Left cardiac atrium (tissue), 4 donors: Measurements from ENCODE around the gene PCSK4. TPM values are rescaled to one million over a fixed set of nuclear protein-coding genes. Genes with fewer than 3 reads are reported as not detected.

Experiments
- ATAC-seq, 2 donors: fragments of 200-7000 bp; cut with Tn5 transposase; one replicate each; pipeline ENCODE4 v1.9.1; 2020; ENCODE audit warnings: mild to moderate bottlenecking in 2 of 2, moderate library complexity in 2 of 2
- DNase-seq: peaks from one replicate; pipeline ENCODE4 v3.0.0-alpha.2; 2020
- intact Hi-C, 2 donors: fragments of 100-400 bp; cut with DNase I; formaldehyde crosslinking; loops; one replicate each; pipeline versions ENCODE4 v1.14.1 to v1.15.1; 2022 to 2023
- total RNA-seq, 2 donors: library from RNA; stranded (reverse); fragmentation: NEBNext Ultra II Directional; extraction: Animal tissue kit (Norgen Biotek cat#: 25700); gene quantifications; one replicate each; pipeline ENCODE4 v1.2.1, GENCODE V29; 2021
- donor health status: DM: no; HTN: yes; CAD: no.
- donor health status: DM: no; HTN: yes; CAD: no; lungs with severe emphysema.
- donor health status: DM: yes; HTN: yes; CAD: no.
- donor health status: Dilated cardiomyopathy.

The PCSK4 gene
- total RNA-seq, 2 donors from 2014 or later, result 0.89 to 1.6 TPM

- DNase-seq, result no peak
- intact Hi-C loops, result no loop called here
- ATAC-seq, result no peak
Measured at GRCh38 chr19:1475751-1476437, 14.3 kb downstream of the PCSK4 start.

- ATAC-seq, result no peak
- DNase-seq, result no peak
- intact Hi-C loops, result no loop called here
Measured at GRCh38 chr19:1474765-1475351, 15.3 kb downstream of the PCSK4 start.

GRCh38 chr19:1474011-1474764 lies 16.0 kb downstream of the PCSK4 start:
- ATAC-seq (no peak), DNase-seq (no peak)
- intact Hi-C loops, result no loop called here

- intact Hi-C loops, result no loop called here
- no peak for ATAC-seq
- DNase-seq, result no peak
Measured at GRCh38 chr19:1473085-1473851, 16.9 kb downstream of the PCSK4 start.

DNA sequence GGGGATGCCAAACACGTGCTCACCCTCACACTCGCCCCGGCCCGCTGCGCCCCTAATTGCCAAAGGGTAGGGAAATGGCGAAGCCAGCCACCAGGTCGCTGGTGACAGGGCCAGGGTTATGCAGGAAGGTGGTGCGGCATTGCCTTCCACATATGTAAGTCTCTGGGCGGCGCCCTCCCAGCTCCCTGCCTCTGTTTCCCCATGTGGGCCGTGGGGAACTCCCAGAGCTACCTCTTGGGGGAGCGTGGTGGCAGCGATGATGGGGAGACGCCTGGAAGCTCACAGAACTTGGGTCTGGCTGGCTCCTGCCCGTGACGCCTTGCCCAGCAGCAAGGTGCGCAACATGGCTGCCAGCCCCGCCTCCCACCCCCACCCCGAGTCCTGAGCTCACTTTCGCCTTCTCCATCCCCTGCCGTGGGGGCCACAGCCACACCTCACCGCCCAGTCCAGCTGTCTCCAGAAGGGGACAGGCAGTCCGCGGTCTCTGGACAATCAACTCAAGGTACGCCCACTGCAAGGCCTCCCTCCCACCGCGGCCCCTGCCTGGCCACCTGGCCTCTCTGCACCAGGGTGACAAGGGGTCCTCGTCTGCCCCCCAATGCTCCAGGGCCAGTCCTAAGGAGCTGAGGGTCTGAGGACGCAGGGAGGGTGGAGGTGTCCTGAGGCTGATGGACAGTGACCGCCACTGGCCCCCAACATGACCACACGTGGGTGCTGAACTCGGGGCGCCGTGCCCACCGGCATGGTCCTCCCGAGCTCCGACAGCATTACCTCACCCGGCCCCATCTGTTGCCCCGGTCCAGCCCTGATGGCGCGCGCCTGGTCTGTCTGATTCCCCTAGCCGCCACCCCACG lies 17.7 kb downstream of the PCSK4 start:
- ATAC-seq (no peak), DNase-seq (no peak)
- intact Hi-C loops, result no loop called here

DNA sequence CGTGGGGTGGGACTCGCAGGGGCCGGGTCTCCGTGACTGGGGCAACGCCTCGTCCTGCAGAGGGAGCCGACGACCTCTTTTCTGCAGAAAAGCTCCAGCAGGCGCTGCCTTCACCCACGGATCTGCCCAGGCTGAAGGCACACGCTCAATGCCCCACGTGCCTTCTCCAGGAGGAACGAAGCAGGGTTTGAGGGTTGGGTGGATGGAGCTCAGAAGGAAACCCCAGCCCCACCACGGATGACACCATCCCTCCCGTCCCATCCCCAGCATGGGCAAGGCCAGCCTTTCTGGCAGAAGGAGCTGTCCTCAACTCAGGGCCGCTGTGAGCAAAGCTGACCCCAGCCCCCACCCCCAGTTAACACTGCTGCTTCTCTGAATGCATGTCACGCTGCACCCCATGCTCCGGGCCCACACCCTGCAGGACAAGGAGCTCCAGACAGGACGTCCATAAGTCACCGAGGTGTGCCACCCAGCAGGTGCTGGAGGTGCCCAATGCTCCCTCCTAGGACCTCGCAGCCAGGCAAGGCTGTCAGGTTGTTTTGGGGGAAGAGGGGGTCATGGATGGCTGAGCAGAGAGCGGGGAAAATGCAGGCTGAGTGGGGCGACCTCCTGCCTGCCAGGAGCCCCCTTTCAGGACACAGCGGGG lies 18.5 kb downstream of the PCSK4 start:
- ATAC-seq (no peak), DNase-seq (no peak)
- intact Hi-C loops, result no loop called here

GRCh38 chr19:1471010-1471514 lies 19.1 kb downstream of the PCSK4 start:
- intact Hi-C loops, result no loop called here
- no peak for DNase-seq
- peak in 1 of 2 donors; percentile 8 for ATAC-seq

- intact Hi-C loops, result no loop called here
- peak; percentile 70 for DNase-seq
- ATAC-seq, result peak; percentile 35 to 51
Measured at GRCh38 chr19:1470305-1471009, 19.7 kb downstream of the PCSK4 start.

DNA sequence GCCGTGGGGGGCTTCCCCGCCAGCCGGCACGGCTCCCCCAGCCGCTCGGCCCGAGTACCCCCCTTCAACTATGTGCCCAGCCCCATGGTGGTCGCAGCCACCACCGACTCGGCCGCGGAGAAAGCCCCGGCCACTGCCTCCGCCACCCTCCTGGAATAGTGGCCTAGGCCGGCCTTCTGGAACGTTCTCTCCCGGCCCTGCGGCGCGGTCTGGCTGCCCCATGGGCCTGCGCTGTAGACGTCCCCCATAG lies 20.2 kb downstream of the PCSK4 start:
- intact Hi-C loops, result no loop called here
- no peak for DNase-seq
- peak in 1 of 2 donors; percentile 5 for ATAC-seq

- ATAC-seq, result peak in 1 of 2 donors; percentile 2
- intact Hi-C loops, result no loop called here
Measured at GRCh38 chr19:1469255-1470054, 20.7 kb downstream of the PCSK4 start.

DNA sequence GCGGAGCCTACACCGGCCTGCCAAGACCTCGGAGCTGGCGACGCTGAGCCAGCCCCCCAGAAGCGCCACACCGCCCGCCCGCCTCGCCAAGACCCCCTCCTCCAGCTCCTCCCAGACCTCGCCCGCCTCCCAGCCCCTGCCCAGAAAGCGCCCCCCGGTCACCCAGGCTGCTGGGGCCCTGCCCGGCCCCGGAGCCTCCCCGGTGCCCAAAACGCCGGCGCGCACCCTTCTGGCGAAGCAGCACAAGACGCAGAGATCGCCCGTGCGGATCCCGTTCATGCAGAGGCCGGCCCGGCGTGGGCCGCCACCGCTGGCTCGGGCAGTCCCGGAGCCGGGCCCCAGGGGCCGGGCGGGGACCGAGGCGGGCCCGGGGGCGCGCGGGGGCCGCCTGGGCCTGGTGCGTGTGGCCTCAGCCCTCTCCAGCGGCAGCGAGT lies 21.3 kb downstream of the PCSK4 start:
- no peak for DNase-seq
- intact Hi-C loops, result no loop called here
- ATAC-seq, result no peak

More at GRCh38 chr19:1469255-1470054, 20.7 kb downstream of the PCSK4 start:
- DNase-seq, result no peak

- DNase-seq (no peak), ATAC-seq (no peak)
- intact Hi-C loops, result no loop called here
Measured at GRCh38 chr19:1468274-1468820, 21.8 kb downstream of the PCSK4 start.

DNA sequence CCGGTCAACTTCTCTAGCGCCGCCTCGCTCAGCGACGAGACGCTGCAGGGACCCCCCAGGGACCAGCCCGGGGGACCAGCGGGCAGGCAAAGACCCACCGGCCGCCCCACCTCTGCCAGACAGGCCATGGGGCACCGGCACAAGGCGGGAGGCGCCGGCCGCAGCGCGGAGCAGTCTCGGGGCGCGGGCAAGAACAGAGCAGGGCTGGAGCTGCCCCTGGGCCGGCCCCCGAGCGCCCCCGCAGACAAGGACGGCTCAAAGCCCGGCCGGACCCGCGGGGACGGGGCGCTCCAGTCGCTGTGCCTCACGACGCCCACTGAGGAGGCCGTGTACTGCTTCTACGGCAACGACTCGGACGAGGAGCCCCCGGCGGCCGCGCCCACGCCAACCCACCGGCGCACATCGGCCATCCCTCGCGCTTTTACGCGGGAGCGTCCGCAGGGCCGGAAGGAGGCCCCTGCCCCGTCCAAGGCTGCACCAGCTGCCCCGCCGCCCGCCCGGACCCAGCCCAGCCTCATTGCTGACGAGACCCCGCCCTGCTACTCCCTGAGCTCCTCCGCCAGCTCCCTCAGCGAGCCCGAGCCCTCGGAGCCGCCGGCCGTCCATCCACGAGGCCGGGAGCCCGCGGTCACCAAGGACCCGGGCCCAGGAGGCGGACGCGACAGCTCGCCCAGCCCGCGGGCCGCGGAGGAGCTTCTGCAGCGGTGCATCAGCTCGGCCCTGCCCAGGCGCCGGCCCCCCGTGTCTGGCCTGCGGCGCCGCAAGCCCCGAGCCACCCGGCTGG lies 22.5 kb downstream of the PCSK4 start:
- ATAC-seq, result no peak

GRCh38 chr19:1467215-1467489 lies 23.0 kb downstream of the PCSK4 start:
- ATAC-seq (no peak), DNase-seq (no peak)
- intact Hi-C loops, result no loop called here

More for the DNA sequence above, 22.5 kb downstream of the PCSK4 start:
- intact Hi-C loops, result no loop called here
- no peak for DNase-seq

- no peak for ATAC-seq
- intact Hi-C loops, result no loop called here
- DNase-seq, result no peak
Measured at GRCh38 chr19:1466461-1467214, 23.5 kb downstream of the PCSK4 start.
